Thymus (tissue), 11 donors: ENCODE results near the gene BTN1A1. TPM values are rescaled to one million over a fixed set of nuclear protein-coding genes. Genes with fewer than 3 reads are reported as not detected.

ENCODE experiments used
- DNase-seq, 9 donors: peaks; one replicate each; pipeline ENCODE4 v3.0.0-alpha.2; 2013; ENCODE audit warnings: low spot score in 9 of 9, low read depth in 6 of 9, missing footprints in 1 of 9
- H3K27ac ChIP-seq, 2 donors: one replicate each; pipeline ENCODE4 v1.5.1; 2013; ENCODE audit warnings: control low read depth in 1 of 2, low read depth in 1 of 2, low read length in 1 of 2, mild to moderate bottlenecking in 1 of 2, moderate library complexity in 1 of 2
- H3K27me3 ChIP-seq, 2 donors: one replicate each; pipeline ENCODE4 v1.5.1; 2013; ENCODE audit warnings: low read length in 1 of 2; ENCODE audit not compliant: control insufficient read depth in 2 of 2, insufficient read depth in 1 of 2
- H3K36me3 ChIP-seq, 2 donors: one replicate each; pipeline ENCODE4 v1.5.1; 2013; ENCODE audit warnings: low read length in 1 of 2, mild to moderate bottlenecking in 1 of 2, moderate library complexity in 1 of 2; ENCODE audit not compliant: control insufficient read depth in 2 of 2, insufficient read depth in 2 of 2
- H3K4me1 ChIP-seq, 2 donors: one replicate each; pipeline ENCODE4 v1.5.1; 2013; ENCODE audit warnings: low read length in 2 of 2; ENCODE audit not compliant: control insufficient read depth in 2 of 2, insufficient read depth in 2 of 2
- H3K4me3 ChIP-seq, 2 donors: one replicate each; pipeline ENCODE4 v1.5.1; 2013; ENCODE audit warnings: low read length in 2 of 2, control low read depth in 1 of 2, mild to moderate bottlenecking in 1 of 2
- H3K9me3 ChIP-seq, 2 donors: one replicate each; pipeline ENCODE4 v1.5.1; 2013; ENCODE audit warnings: low read length in 1 of 2, mild to moderate bottlenecking in 1 of 2; ENCODE audit not compliant: control insufficient read depth in 2 of 2, insufficient read depth in 1 of 2
- WGBS: extraction: QIAGEN DNeasy Blood & Tissue Kit; methylation state at CpG from one replicate; pipeline ENCODE4 v1.1.7; 2013; 5-methylcytosine and 5-hydroxymethylcytosine counted together
- polyA plus RNA-seq: library from polyadenylated mRNA; stranded (reverse); fragments of 200-250 nt; gene quantifications from one replicate; pipeline ENCODE4 v1.2.3, GENCODE V29; 2013
- total RNA-seq: library from RNA; stranded (reverse); fragments of 120-200 nt; gene quantifications from one replicate; pipeline ENCODE4 v1.2.4, GENCODE V29; 2013
- donor health status: healthy.

The BTN1A1 gene
- total and polyA plus RNA-seq, 2 donors = 0.14 to 0.16 TPM

- Histone ChIP-seq H3K9me3 (no peaks in the 10 kb centered on the region), H3K4me1 (no peaks in the 10 kb centered on the region), H3K36me3 (no peaks in the 10 kb centered on the region), H3K4me3 (no peak overlapping the region), H3K27me3 (no peaks in the 10 kb centered on the region), H3K27ac (no peak overlapping the region)
- DNase-seq = no peak
- 91% methylated on average over 3 of the region's 3 CpGs for WGBS
Measured at GRCh38 chr6:26483727-26484126, 16.4 kb upstream of the BTN1A1 start.

GRCh38 chr6:26484161-26484560, 15.9 kb upstream of the BTN1A1 start:
- H3K36me3 ChIP-seq = no peaks in the 10 kb centered on the region
- H3K9me3 ChIP-seq = no peaks in the 10 kb centered on the region
- no peaks in the 10 kb centered on the region for H3K27me3 ChIP-seq
- 50% methylated on average over 2 of the region's 2 CpGs for WGBS
- no peaks in the 10 kb centered on the region for H3K4me1 ChIP-seq
- H3K4me3 ChIP-seq = no peak overlapping the region
- no peak overlapping the region for H3K27ac ChIP-seq
- no peak for DNase-seq

GRCh38 chr6:26485112-26485780, 14.9 kb upstream of the BTN1A1 start:
- no peaks in the 10 kb centered on the region for H3K27me3 ChIP-seq
- H3K4me1 ChIP-seq = no peaks in the 10 kb centered on the region
- no peaks in the 10 kb centered on the region for H3K9me3 ChIP-seq
- no peaks in the 10 kb centered on the region for H3K36me3 ChIP-seq
- H3K4me3 ChIP-seq = no peak overlapping the region
- no peak overlapping the region for H3K27ac ChIP-seq
- WGBS = 43% methylated on average over 6 of the region's 6 CpGs
- no peak for DNase-seq

- Histone ChIP-seq H3K36me3 (no peaks in the 10 kb centered on the region), H3K27me3 (no peaks in the 10 kb centered on the region), H3K4me3 (no peak overlapping the region), H3K9me3 (no peaks in the 10 kb centered on the region), H3K27ac (no peak overlapping the region), H3K4me1 (no peaks in the 10 kb centered on the region)
- 96% methylated on average over 5 of the region's 5 CpGs for WGBS
- DNase-seq = no peak
Measured at GRCh38 chr6:26486358-26486757, 13.7 kb upstream of the BTN1A1 start.

GRCh38 chr6:26487466-26487865, 12.6 kb upstream of the BTN1A1 start:
- no peak overlapping the region for H3K27ac ChIP-seq
- DNase-seq = no peak
- no peaks in the 10 kb centered on the region for H3K36me3 ChIP-seq
- no peak overlapping the region for H3K4me3 ChIP-seq
- H3K4me1 ChIP-seq = no peaks in the 10 kb centered on the region
- 98% methylated on average over 1 of the region's 1 CpG for WGBS
- no peaks in the 10 kb centered on the region for H3K9me3 ChIP-seq
- H3K27me3 ChIP-seq = no peaks in the 10 kb centered on the region

GRCh38 chr6:26489996-26490964, 9.8 kb upstream of the BTN1A1 start:
- Histone ChIP-seq H3K27me3 (no peaks in the 10 kb centered on the region), H3K4me1 (no peaks in the 10 kb centered on the region), H3K4me3 (no peak overlapping the region), H3K9me3 (no peaks in the 10 kb centered on the region), H3K36me3 (no peaks in the 10 kb centered on the region), H3K27ac (no peak overlapping the region)
- WGBS = 97% methylated on average over 8 of the region's 8 CpGs
- DNase-seq = no peak

GRCh38 chr6:26491604-26492003, 8.5 kb upstream of the BTN1A1 start:
- Histone ChIP-seq H3K27ac (no peak overlapping the region), H3K36me3 (no peaks in the 10 kb centered on the region), H3K27me3 (no peaks in the 10 kb centered on the region), H3K4me1 (no peaks in the 10 kb centered on the region), H3K9me3 (no peaks in the 10 kb centered on the region), H3K4me3 (no peak overlapping the region)
- WGBS = 97% methylated on average over 5 of the region's 5 CpGs
- DNase-seq = no peak

- 96% methylated on average over 2 of the region's 2 CpGs for WGBS
- no peaks in the 10 kb centered on the region for H3K36me3 ChIP-seq
- H3K27ac ChIP-seq = no peak overlapping the region
- H3K4me1 ChIP-seq = peaks cover 0 to 2% of the 10 kb centered on the region in 2 donors
- no peak overlapping the region for H3K4me3 ChIP-seq
- no peaks in the 10 kb centered on the region for H3K27me3 ChIP-seq
- no peak for DNase-seq
- no peaks in the 10 kb centered on the region for H3K9me3 ChIP-seq
Measured at GRCh38 chr6:26493258-26493657, 6.8 kb upstream of the BTN1A1 start.

GRCh38 chr6:26494117-26494516, 6.0 kb upstream of the BTN1A1 start:
- no peaks in the 10 kb centered on the region for H3K9me3 ChIP-seq
- 96% methylated on average over 3 of the region's 3 CpGs for WGBS
- H3K27me3 ChIP-seq = no peaks in the 10 kb centered on the region
- DNase-seq = no peak
- no peak overlapping the region for H3K4me3 ChIP-seq
- no peak overlapping the region for H3K27ac ChIP-seq
- H3K36me3 ChIP-seq = no peaks in the 10 kb centered on the region
- H3K4me1 ChIP-seq = peaks cover 0 to 2% of the 10 kb centered on the region in 2 donors
